Coronary artery (tissue), 2 donors: ENCODE data around the gene ST6GALNAC3.
"Not testable (repeated sequence)": the region's sequence is repeated elsewhere in the genome, so short reads cannot be mapped to it uniquely, and the experiment has no call there.

Experiments used
- DNase-seq: peaks from one replicate; pipeline ENCODE4 v3.0.0-alpha.2; 2017; ENCODE audit warnings: low spot score
- H3K27ac ChIP-seq, 2 donors: fragments of 200-600 bp; sonication (generic); one replicate each; pipeline ENCODE4 v1.5.1; 2016 to 2019
- H3K4me3 ChIP-seq: fragments of 200-600 bp; sonication (generic); 2 replicates; pipeline ENCODE4 v1.5.1; 2016; ENCODE audit warnings: mild to moderate bottlenecking, moderate library complexity
- CTCF ChIP-seq: fragments of 200-600 bp; sonication (generic); IDR thresholded peaks from one replicate; pipeline ENCODE4 v1.5.1; 2019; ENCODE audit warnings: antibody characterized with exemption

Gene ST6GALNAC3

DNA sequence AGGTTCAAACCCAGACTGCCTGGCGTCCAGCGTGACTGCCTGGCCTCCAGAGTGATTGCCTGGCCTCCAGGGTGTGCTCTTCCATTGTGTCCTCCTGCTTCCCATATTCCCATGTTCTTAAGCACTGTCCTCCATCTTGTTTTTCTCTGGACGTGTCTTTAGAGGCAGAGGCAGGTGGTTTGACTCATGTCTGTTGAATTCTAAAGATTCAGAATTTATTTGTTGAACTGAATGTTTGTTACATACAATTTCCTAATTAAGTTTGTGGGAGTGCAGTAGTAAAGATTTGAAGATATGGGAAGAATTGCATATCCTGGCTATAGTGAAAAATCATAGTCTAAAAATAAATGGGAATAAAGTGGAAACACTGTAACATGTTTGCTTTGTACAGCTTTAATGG is 18.3 kb downstream of the ST6GALNAC3 start:
- Histone ChIP-seq H3K27ac (no peak overlapping the region), H3K4me3 (no peak overlapping the region)
- TF ChIP-seq CTCF = no peak
- DNase-seq = no peak

DNA sequence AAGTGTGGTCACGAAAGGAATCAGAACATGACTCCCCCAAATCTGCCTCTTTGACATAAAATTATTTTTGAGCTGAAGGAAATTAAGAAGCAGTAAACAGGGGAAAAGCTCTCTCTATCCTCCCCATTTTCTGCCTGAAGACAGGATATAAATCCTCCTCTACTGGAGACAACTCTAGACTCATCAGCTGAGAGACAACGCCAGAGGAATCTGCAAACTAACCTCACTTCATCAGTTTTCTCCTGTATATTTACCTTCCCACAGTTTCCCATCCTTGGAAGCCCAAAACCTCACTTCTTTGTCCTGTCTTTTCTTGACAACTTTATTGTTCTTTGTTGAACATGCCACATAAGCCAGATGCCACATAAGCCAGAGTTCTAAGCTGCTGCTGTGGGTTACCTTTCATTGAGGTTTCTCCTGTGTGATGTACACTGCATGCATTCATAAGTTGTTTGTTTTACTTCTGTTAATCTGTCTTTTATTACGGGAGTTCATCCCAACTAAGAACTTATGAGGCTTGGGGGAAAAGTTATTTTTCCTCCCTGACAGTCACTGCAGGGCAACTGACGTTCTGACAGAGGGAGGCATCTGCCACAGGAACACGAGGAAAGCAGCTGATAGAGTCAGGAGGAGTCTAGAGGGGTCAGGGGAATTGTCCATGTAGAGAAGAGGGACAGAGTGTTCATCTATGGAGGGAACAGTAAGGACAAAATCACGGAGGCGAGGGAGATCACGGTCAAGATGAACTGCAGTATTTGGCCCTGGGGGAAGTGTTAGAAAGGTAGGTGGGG is 19.2 kb downstream of the ST6GALNAC3 start:
- no peak overlapping the region for H3K27ac ChIP-seq
- no peak overlapping the region for H3K4me3 ChIP-seq
- DNase-seq = no peak
- TF ChIP-seq CTCF = no peak

GRCh38 chr1:76095802-76096201 is 21.3 kb downstream of the ST6GALNAC3 start:
- no peak for DNase-seq
- Histone ChIP-seq H3K4me3 (no peak overlapping the region), H3K27ac (no peak overlapping the region)
- no peak for TF ChIP-seq CTCF

DNA sequence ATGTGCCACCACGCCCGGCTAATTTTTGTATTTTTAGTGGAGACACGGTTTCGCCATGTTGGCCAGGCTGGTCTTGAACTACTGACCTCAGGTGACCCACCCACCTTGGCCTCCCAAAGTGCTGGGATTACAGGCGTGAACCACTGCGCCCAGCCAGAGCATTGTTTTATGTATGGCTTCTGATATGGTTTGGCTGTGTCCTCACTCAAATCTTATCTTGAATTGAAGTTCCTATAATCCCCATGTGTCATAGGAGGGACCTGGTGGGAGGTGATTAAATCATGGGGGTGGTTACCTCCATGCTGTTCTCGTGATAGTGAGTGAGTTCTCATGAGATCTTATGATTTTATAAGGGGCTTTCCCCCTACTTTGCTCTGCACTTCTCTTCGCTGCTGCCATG is 22.5 kb downstream of the ST6GALNAC3 start:
- DNase-seq, H3K4me3 ChIP-seq, H3K27ac ChIP-seq: not testable (repeated sequence)

- H3K27ac ChIP-seq = no peak overlapping the region
These were observed 24.3 kb downstream of the ST6GALNAC3 start for GRCh38 chr1:76098845-76099244.

GRCh38 chr1:76101548-76101947 is 27.0 kb downstream of the ST6GALNAC3 start:
- H3K4me3 ChIP-seq = no peak overlapping the region
- no peak overlapping the region for H3K27ac ChIP-seq
- no peak for TF ChIP-seq CTCF
- no peak for DNase-seq

More at GRCh38 chr1:76098845-76099244, 24.3 kb downstream of the ST6GALNAC3 start:
- no peak overlapping the region for H3K4me3 ChIP-seq
- TF ChIP-seq CTCF = no peak
- no peak for DNase-seq

DNA sequence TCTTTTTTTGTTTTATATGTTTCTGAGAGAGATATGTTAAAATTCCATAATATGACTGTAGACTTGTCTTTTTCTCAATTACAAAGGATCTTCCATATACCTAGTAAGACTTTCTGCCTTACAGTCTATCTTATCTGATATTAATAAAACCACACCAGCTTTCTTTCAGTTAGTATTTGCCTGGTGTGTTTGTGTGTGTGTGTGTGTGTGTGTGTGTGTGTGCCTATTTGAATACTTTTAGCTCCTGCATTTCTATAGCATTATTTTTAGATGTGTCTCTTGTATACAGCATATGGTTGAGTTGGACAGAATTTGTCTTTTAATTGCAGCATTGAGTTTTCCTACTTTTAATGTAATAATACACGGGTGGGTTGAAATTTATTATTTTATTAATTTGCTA is 27.5 kb downstream of the ST6GALNAC3 start:
- TF ChIP-seq CTCF = no peak
- no peak overlapping the region for H3K27ac ChIP-seq
- H3K4me3 ChIP-seq = no peak overlapping the region

More for the DNA sequence above, 27.5 kb downstream of the ST6GALNAC3 start:
- DNase-seq = no peak
